GM10847 (cell line): ENCODE data around the gene RNF157.

Experiments used
- POLR2A ChIP-seq: IDR thresholded peaks from 2 replicates; pipeline ENCODE4 v1.6.1; 2011; ENCODE audit not compliant: insufficient read length; ENCODE audit errors: extremely low read depth

RNF157 gene

GRCh38 chr17:76240461-76241203, at the start of gene RNF157:
TSS of gene RNF157 (minus strand) at chr17:76240493. CDS start at chr17:76240240, 253 bp downstream.
- TF ChIP-seq POLR2A: no peak

GRCh38 chr17:76281573-76282371, 41.5 kb upstream of the RNF157 start:
- TF ChIP-seq POLR2A: no peak

- TF ChIP-seq POLR2A: no peak
Observed at GRCh38 chr17:76280650-76281049, 40.4 kb upstream of the RNF157 start.

GRCh38 chr17:76279742-76280287, 39.5 kb upstream of the RNF157 start:
- TF ChIP-seq POLR2A: no peak

- TF ChIP-seq POLR2A: no peak
Observed at GRCh38 chr17:76278952-76279741, 38.9 kb upstream of the RNF157 start.

GRCh38 chr17:76278268-76278908, 38.1 kb upstream of the RNF157 start:
- no peak for TF ChIP-seq POLR2A

GRCh38 chr17:76277300-76278267, 37.3 kb upstream of the RNF157 start:
- TF ChIP-seq POLR2A: no peak

- no peak for TF ChIP-seq POLR2A
Observed at GRCh38 chr17:76276461-76277299, 36.4 kb upstream of the RNF157 start.

GRCh38 chr17:76276069-76276431, 35.8 kb upstream of the RNF157 start:
- TF ChIP-seq POLR2A: no peak

- no peak for TF ChIP-seq POLR2A
Observed at GRCh38 chr17:76275382-76276068, 35.2 kb upstream of the RNF157 start.

- no peak for TF ChIP-seq POLR2A
Observed at GRCh38 chr17:76274112-76274956, 34.0 kb upstream of the RNF157 start.
